Measurements from ENCODE around the gene WSCD2. TPM values are rescaled to one million over a fixed set of nuclear protein-coding genes. Genes with fewer than 3 reads are reported as not detected.

The WSCD2 gene
- total RNA-seq, 1 donor from 2014 or later: 1.7 TPM

- DNase-seq: no peak
- H3K27me3 ChIP-seq: peaks cover 10% of the 10 kb centered on the region
- no peaks in the 10 kb centered on the region for H3K9me3 ChIP-seq
- no peaks in the 10 kb centered on the region for H3K36me3 ChIP-seq
- H3K4me3 ChIP-seq: no peak overlapping the region
- H3K4me1 ChIP-seq: no peaks in the 10 kb centered on the region
- H3K27ac ChIP-seq: no peak overlapping the region
- no peak for ATAC-seq
- no peak for TF ChIP-seq CTCF (IDR thresholded peaks at IDR 0.05)
- intact Hi-C loops (cut with DNase I): no loop called here
Observed at GRCh38 chr12:108119974-108120862, 8.9 kb upstream of the WSCD2 start.

GRCh38 chr12:108120863-108121165 is 8.3 kb upstream of the WSCD2 start:
- Histone ChIP-seq H3K4me1 (no peaks in the 10 kb centered on the region), H3K9me3 (no peaks in the 10 kb centered on the region), H3K27ac (no peak overlapping the region), H3K27me3 (peaks cover 11% of the 10 kb centered on the region), H3K4me3 (no peak overlapping the region), H3K36me3 (no peaks in the 10 kb centered on the region)
- TF ChIP-seq CTCF (IDR thresholded peaks at IDR 0.05): no peak
- ATAC-seq (no peak), DNase-seq (no peak)
- intact Hi-C loops (cut with DNase I): no loop called here

- intact Hi-C loops (cut with DNase I): no loop called here
- Histone ChIP-seq H3K4me1 (no peaks in the 10 kb centered on the region), H3K27ac (no peak overlapping the region), H3K36me3 (no peaks in the 10 kb centered on the region), H3K4me3 (no peak overlapping the region), H3K9me3 (no peaks in the 10 kb centered on the region), H3K27me3 (peaks cover 16% of the 10 kb centered on the region)
- ATAC-seq (no peak), DNase-seq (no peak)
- no peak for TF ChIP-seq CTCF (IDR thresholded peaks at IDR 0.05)
Observed at GRCh38 chr12:108121320-108121719, 7.8 kb upstream of the WSCD2 start.

- no peak for ATAC-seq
Observed at GRCh38 chr12:108121728-108122471, 7.2 kb upstream of the WSCD2 start.

GRCh38 chr12:108122644-108123043 is 6.4 kb upstream of the WSCD2 start:
- no peak for DNase-seq
- Histone ChIP-seq H3K9me3 (no peaks in the 10 kb centered on the region), H3K27me3 (peaks cover 30% of the 10 kb centered on the region), H3K4me1 (no peaks in the 10 kb centered on the region), H3K36me3 (no peaks in the 10 kb centered on the region), H3K4me3 (no peak overlapping the region), H3K27ac (no peak overlapping the region)
- TF ChIP-seq CTCF (IDR thresholded peaks at IDR 0.05): no peak
- intact Hi-C loops (cut with DNase I): no loop called here
- no peak for ATAC-seq

More at GRCh38 chr12:108121728-108122471, 7.2 kb upstream of the WSCD2 start:
- no peaks in the 10 kb centered on the region for H3K9me3 ChIP-seq
- H3K4me1 ChIP-seq: no peaks in the 10 kb centered on the region
- TF ChIP-seq CTCF (IDR thresholded peaks at IDR 0.05): no peak
- intact Hi-C loops (cut with DNase I): no loop called here
- no peak overlapping the region for H3K27ac ChIP-seq
- H3K36me3 ChIP-seq: no peaks in the 10 kb centered on the region
- DNase-seq: no peak
- H3K27me3 ChIP-seq: peaks cover 22% of the 10 kb centered on the region
- no peak overlapping the region for H3K4me3 ChIP-seq
